DMS79 (cell line): ENCODE data around the gene HP.

ENCODE experiments used
- DNase-seq: peaks from one replicate; lab custom pipeline; 2025; lab: John Stamatoyannopoulos, UW

Gene HP

GRCh38 chr16:72091217-72091616 is 36.9 kb downstream of the HP start:
- no peak for DNase-seq

GRCh38 chr16:72092832-72093447 is 38.6 kb downstream of the HP start:
- no peak for DNase-seq

DNA sequence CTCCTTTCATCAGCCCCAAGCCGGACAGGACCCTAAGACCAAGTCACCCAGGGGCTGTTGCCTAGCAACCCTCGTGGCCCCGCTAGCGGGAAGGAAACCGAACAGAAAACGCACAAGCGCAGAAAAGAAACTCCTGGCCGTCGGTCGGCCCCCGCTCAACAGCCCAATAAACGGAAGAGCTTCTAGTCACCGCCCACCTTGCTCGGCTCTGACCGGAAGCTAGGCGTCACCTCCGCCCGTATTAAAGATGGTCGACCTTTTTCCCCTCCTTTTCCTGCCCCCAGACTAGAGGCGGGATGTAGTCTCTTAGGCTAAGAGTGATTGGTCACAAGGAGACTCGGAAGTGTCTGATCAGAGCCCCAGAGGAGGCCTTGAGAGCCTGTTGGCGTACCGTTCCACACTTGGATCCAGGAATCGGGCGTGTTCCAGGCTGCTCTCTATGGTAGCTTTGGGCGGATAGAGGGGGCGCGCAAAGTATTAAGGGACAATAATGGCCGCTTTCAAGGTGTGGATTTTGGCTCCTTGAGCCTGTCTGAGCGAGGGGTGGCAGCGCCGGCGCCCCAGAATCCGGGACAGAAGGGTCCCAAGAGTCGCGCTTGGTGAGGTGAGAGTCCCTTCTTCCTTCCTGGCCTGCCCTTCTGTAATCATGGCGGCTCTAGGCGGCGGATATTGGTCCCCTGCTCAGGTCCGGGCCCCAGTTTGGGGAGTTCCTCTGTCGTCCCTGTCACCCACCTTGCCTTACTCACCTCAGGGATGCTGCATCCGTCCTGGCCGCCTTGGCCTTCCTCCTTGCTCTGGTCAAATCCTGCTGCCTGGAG is 39.4 kb downstream of the HP start, which contains the start of the genes DHX38 and TXNL4B:
Gene DHX38, plus strand, starts transcription at position 400 of the 818 bp plus-strand sequence. CDS start 2,311 bp downstream, outside the sequence.
Gene TXNL4B, minus strand, starts transcription at position 173 of the 818 bp plus-strand sequence. CDS start 2,871 bp downstream, outside the sequence.
- peak; percentile 92 for DNase-seq

DNA sequence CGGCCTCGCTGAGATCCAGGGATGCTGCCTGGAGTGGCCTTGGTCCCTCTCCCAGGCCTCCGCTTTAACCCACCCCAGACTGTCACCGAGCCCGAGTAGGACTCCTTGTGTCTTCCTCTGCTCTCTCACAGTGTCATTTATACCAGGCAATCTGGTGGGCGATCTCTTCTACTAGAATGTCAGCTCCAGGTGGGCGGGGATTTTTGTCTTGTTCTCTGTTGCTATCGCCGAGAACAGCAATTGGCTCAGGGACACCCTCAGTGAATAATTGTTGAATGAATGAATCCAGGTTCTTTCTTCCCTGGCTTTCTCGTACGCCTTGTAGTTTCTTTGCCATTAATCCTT is 39.9 kb downstream of the HP start:
- DNase-seq, result no peak

GRCh38 chr16:72098936-72099335 is 44.6 kb downstream of the HP start:
- no peak for DNase-seq

DNA sequence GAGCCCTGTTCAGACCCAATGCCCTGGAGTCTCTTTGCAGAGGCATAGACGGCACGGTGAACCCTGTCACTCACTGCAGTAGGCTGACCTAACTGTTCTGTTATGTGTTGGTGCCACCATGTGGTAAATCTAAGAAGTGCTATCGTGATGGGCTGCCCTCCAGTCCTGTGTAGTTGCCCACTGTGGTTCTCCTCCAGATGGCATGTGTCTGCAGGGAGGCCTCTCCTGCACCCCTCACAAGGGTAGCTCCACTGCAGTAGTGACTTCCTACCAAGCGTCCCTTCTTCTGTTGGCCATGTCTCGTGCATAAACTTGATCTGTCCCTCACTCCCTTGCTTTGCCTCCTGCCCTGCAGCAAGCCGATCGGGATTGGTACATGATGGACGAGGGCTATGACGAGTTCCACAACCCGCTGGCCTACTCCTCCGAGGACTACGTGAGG is 45.1 kb downstream of the HP start:
- DNase-seq, result no peak

DNA sequence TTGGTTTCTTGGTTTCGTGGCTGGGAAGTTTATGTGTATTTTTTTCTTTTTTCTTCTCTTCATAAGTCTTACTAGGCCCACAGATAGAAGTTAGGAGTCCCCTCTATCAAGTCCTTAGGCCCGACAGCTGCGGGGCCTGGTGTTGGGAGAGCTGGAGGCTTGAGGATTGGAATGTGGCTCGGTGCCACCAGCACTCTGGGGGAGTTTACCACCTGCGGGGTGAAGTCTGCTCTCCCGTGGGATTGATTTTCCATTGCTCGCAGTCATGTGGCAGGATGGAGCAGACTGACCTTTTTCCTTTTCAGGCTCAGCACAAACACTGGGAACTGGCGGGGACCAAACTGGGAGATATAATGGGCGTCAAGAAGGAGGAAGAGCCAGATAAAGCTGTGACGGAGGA is 46.9 kb downstream of the HP start:
- no peak for DNase-seq

GRCh38 chr16:72104905-72105304 is 50.6 kb downstream of the HP start:
- DNase-seq, result no peak

DNA sequence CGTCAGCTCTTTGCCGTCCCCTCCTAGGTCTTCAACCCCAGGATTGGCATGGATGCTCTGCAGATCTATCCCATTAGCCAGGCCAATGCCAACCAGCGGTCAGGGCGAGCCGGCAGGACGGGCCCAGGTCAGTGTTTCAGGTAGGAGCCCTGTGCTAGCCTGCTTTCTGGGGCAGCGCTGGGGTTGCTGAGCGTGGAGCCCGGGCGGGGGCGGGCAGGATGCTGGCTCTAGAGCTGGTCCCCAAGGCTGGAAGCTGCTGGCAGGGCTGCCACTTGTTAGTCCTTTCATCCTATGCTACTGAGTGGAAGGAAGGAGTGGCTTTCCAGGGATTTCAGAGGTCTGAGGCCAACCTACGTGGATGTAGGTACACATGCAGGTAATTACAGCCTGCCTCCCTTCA is 51.7 kb downstream of the HP start:
- no peak for DNase-seq

- no peak for DNase-seq
Measured at GRCh38 chr16:72107371-72107770, 53.1 kb downstream of the HP start.

- no peak for DNase-seq
Measured at GRCh38 chr16:72108353-72109102, 54.2 kb downstream of the HP start.

- no peak for DNase-seq
Measured at GRCh38 chr16:72109300-72109699, 55.0 kb downstream of the HP start.

GRCh38 chr16:72109966-72110530 is 55.7 kb downstream of the HP start:
- no peak for DNase-seq
